GM06990 (cell line): Measurements from ENCODE around the gene DGKD.

ENCODE experiments used
- DNase-seq: peaks from one replicate; pipeline ENCODE4 v3.0.0-alpha.2; 2011; ENCODE audit not compliant: insufficient read length; ENCODE audit errors: extremely low read depth
- H3K27me3 ChIP-seq: replicated peaks from 2 replicates; pipeline ENCODE4 v1.6.0; 2011; ENCODE audit warnings: low read length; ENCODE audit not compliant: control insufficient read depth, insufficient read depth
- H3K36me3 ChIP-seq: 2 replicates; pipeline ENCODE4 v1.5.1; 2011; ENCODE audit warnings: low read length; ENCODE audit not compliant: control insufficient read depth, insufficient read depth
- H3K4me3 ChIP-seq: replicated peaks from 2 replicates; pipeline ENCODE4 v1.5.1; 2011; ENCODE audit warnings: low read depth, mild to moderate bottlenecking, control low read depth, low read length
- CTCF ChIP-seq: IDR thresholded peaks from 2 replicates; pipeline ENCODE4 v1.5.1; 2011; ENCODE audit warnings: low read length, control low read depth, mild to moderate bottlenecking, inconsistent platforms; ENCODE audit not compliant: insufficient read depth, poor library complexity, severe bottlenecking

The DGKD gene

GRCh38 chr2:233412405-233412804 lies 58.1 kb downstream of the DGKD start:
- no peak overlapping the region for H3K4me3 ChIP-seq
- H3K36me3 ChIP-seq, result peaks cover 9% of the 10 kb centered on the region
- TF ChIP-seq CTCF, result no peak
- H3K27me3 ChIP-seq, result no peaks in the 10 kb centered on the region
- DNase-seq, result no peak

- Histone ChIP-seq H3K4me3 (no peak overlapping the region), H3K27me3 (no peaks in the 10 kb centered on the region), H3K36me3 (peaks cover 9% of the 10 kb centered on the region)
- TF ChIP-seq CTCF, result no peak
- DNase-seq, result no peak
These were observed 58.8 kb downstream of the DGKD start for GRCh38 chr2:233413046-233413445.

GRCh38 chr2:233413559-233414272 lies 59.4 kb downstream of the DGKD start:
- TF ChIP-seq CTCF, result no peak
- Histone ChIP-seq H3K4me3 (no peak overlapping the region), H3K27me3 (no peaks in the 10 kb centered on the region), H3K36me3 (peaks cover 7% of the 10 kb centered on the region)
- DNase-seq, result no peak

GRCh38 chr2:233414273-233414654 lies 60.0 kb downstream of the DGKD start:
- Histone ChIP-seq H3K36me3 (peaks cover 7% of the 10 kb centered on the region; the same call in 1 of the 2 replicates), H3K27me3 (no peaks in the 10 kb centered on the region), H3K4me3 (no peak overlapping the region)
- no peak for TF ChIP-seq CTCF
- no peak for DNase-seq

- Histone ChIP-seq H3K27me3 (no peaks in the 10 kb centered on the region), H3K36me3 (peaks cover 7% of the 10 kb centered on the region; the same call in 1 of the 2 replicates), H3K4me3 (no peak overlapping the region)
- DNase-seq, result no peak
- no peak for TF ChIP-seq CTCF
These were observed 60.7 kb downstream of the DGKD start for GRCh38 chr2:233414777-233415570.
